HG03460 (cell line): ENCODE results near the gene TPP1.
A peak's percentile ranks its signal among the peaks of the same experiment; 100 is the strongest.

Experiments
- ATAC-seq: cut with Tn5 transposase; IDR thresholded peaks from one replicate; pipeline ENCODE4 v1.9.1; 2021; ENCODE audit not compliant: unreplicated experiment

TPP1 gene

GRCh38 chr11:6629573-6629891 is 10.3 kb upstream of the TPP1 start:
- no peak for ATAC-seq

- no peak for ATAC-seq
Measured at GRCh38 chr11:6628526-6628925, 9.3 kb upstream of the TPP1 start.

GRCh38 chr11:6627762-6628241 is 8.6 kb upstream of the TPP1 start:
- ATAC-seq = no peak

- no peak for ATAC-seq
Measured at GRCh38 chr11:6626971-6627761, 7.9 kb upstream of the TPP1 start.

GRCh38 chr11:6625832-6626420 is 6.7 kb upstream of the TPP1 start:
- no peak for ATAC-seq

GRCh38 chr11:6625156-6625831 is 6.1 kb upstream of the TPP1 start:
- no peak for ATAC-seq

- ATAC-seq = no peak
Measured at GRCh38 chr11:6623391-6624363, 4.5 kb upstream of the TPP1 start.

GRCh38 chr11:6622261-6623171 is 3.3 kb upstream of the TPP1 start:
- no peak for ATAC-seq

- no peak for ATAC-seq
Measured at GRCh38 chr11:6621711-6622211, 2.5 kb upstream of the TPP1 start.

GRCh38 chr11:6620636-6621035 is 1.4 kb upstream of the TPP1 start:
- no peak for ATAC-seq

- ATAC-seq = peak; percentile 23
Measured at GRCh38 chr11:6618117-6619003, 862 bp downstream of the TPP1 start.

- no peak for ATAC-seq
Measured at GRCh38 chr11:6617315-6617781, 1.9 kb downstream of the TPP1 start.

GRCh38 chr11:6616596-6617250 is 2.5 kb downstream of the TPP1 start:
- ATAC-seq = no peak

- ATAC-seq = no peak
Measured at GRCh38 chr11:6615882-6616585, 3.2 kb downstream of the TPP1 start.

- no peak for ATAC-seq
Measured at GRCh38 chr11:6615046-6615445, 4.2 kb downstream of the TPP1 start.

GRCh38 chr11:6614446-6614845 is 4.8 kb downstream of the TPP1 start:
- ATAC-seq = no peak

- ATAC-seq = no peak
Measured at GRCh38 chr11:6613496-6613895, 5.7 kb downstream of the TPP1 start.
